HepG2 (cell line): ENCODE results near the gene VAMP5. TPM values are rescaled to one million over a fixed set of nuclear protein-coding genes. Genes with fewer than 3 reads are reported as not detected.

ENCODE experiments used
- CEBPB ChIP-seq: IDR thresholded peaks from 2 replicates; pipeline ENCODE4 v1.6.1; 2011; ENCODE audit warnings: low read depth, low read length, improper control_type of control experiment, borderline replicate concordance
- DNMT3B ChIP-seq: conservative IDR thresholded peaks from 2 replicates; pipeline ENCODE4 v1.6.1; 2016; ENCODE audit warnings: missing biosample characterization, control low read depth
- FOXJ3 ChIP-seq: sonication (generic); formaldehyde crosslinking; IDR thresholded peaks from 2 replicates; pipeline ENCODE4 v1.4.0; 2020; ENCODE audit warnings: missing genetic modification reagents, mild to moderate bottlenecking, borderline replicate concordance
- NFIC ChIP-seq: IDR thresholded peaks from 2 replicates; pipeline ENCODE4 v1.6.1; 2012; ENCODE audit warnings: mild to moderate bottlenecking, low read length, inconsistent platforms
- NR2C2 ChIP-seq: sonication (generic); formaldehyde crosslinking; IDR thresholded peaks from 2 replicates; pipeline ENCODE4 v1.4.0; 2020; ENCODE audit warnings: missing genetic modification reagents, mild to moderate bottlenecking, moderate library complexity, borderline replicate concordance
- NR2F6 ChIP-seq, 2 experiments: IDR thresholded peaks; 2 replicates each; pipeline ENCODE4 v1.6.1; 2016; ENCODE audit warnings: antibody characterized with exemption in 1 of 2, mild to moderate bottlenecking in 1 of 2
- POLR2G ChIP-seq: fragments of 200-400 bp; formaldehyde crosslinking; IDR thresholded peaks from 2 replicates; pipeline ENCODE4 v1.6.1; 2018; ENCODE audit warnings: mild to moderate bottlenecking, low read depth, low read length, moderate library complexity
- RAD21 ChIP-seq: fragments of 450-650 bp; formaldehyde crosslinking; IDR thresholded peaks from 2 replicates; pipeline ENCODE4 v1.5.0; 2020; ENCODE audit warnings: mild to moderate bottlenecking
- RBFOX2 ChIP-seq: fragments of 200-400 bp; formaldehyde crosslinking; IDR thresholded peaks from 2 replicates; pipeline ENCODE4 v1.6.1; 2017; ENCODE audit warnings: low read depth, mild to moderate bottlenecking, low read length
- SAFB2 ChIP-seq: sonication (generic); formaldehyde crosslinking; IDR thresholded peaks from 2 replicates; pipeline ENCODE4 v1.5.1; 2020; ENCODE audit warnings: missing genetic modification reagents, low read depth, mild to moderate bottlenecking, borderline replicate concordance
- SSRP1 ChIP-seq: IDR thresholded peaks from 2 replicates; pipeline ENCODE4 v1.6.1; 2016; ENCODE audit warnings: control low read depth
- ZBTB34 ChIP-seq: sonication (generic); formaldehyde crosslinking; IDR thresholded peaks from 2 replicates; pipeline ENCODE4 v1.8.0; 2022; ENCODE audit warnings: mild to moderate bottlenecking, missing genetic modification reagents
- ZNF451 ChIP-seq: sonication (generic); formaldehyde crosslinking; IDR thresholded peaks from 2 replicates; pipeline ENCODE4 v1.5.0; 2020; ENCODE audit warnings: mild to moderate bottlenecking, missing genetic modification reagents
- polyA plus RNA-seq, 8 experiments: library from polyadenylated mRNA; depleted of rRNA in 3 of 8; stranded (reverse) in 7 of 8; unstranded in 1 of 8; fragments of >200 nt; fragmentation: Illumina TruSeq in 4 of 8; extraction: Trizol in 4 of 8; gene quantifications; 2 replicates each; pipeline versions ENCODE4 v1.2.1 to v1.2.3, GENCODE V29; 2011 to 2016; ENCODE audit warnings: low read depth in 4 of 8, missing spikeins in 1 of 8, mixed read lengths in 1 of 8; ENCODE audit not compliant: insufficient read depth in 1 of 8
- total RNA-seq, 5 experiments: library from RNA; depleted of rRNA; stranded (reverse); fragments of >200 nt; fragmentation: Illumina TruSeq; extraction: Trizol; gene quantifications; 2 replicates each; pipeline ENCODE4 v1.2.3, GENCODE V29; 2016; ENCODE audit warnings: low read depth in 1 of 5
- TF ChIP-seq, protein P1 (sequence below): sonication (generic); formaldehyde crosslinking; conservative IDR thresholded peaks from 2 replicates; pipeline ENCODE4 v1.4.0; 2020; ENCODE audit warnings: mild to moderate bottlenecking, missing genetic modification reagents, moderate library complexity

The VAMP5 gene
- total and polyA plus RNA-seq, 2 of the 13 experiments (the other 11 are each of a cell fraction or from before 2014, with no cell fraction given), result 7.2 to 56.7 TPM

- no peak for TF ChIP-seq FOXJ3
- 0 out of 2 replicates have a peak, but pooled peaks have one; percentile 1 for TF ChIP-seq DNMT3B (CRISPR knock-in tag)
- TF ChIP-seq POLR2G, result peak; percentile 50; the same call in 1 of the 2 replicates
- TF ChIP-seq RAD21 (CRISPR knock-in tag), result no peak
- no peak for TF ChIP-seq NFIC
- TF ChIP-seq CEBPB, result peak; percentile 56; the same call in 1 of the 2 replicates
- TF ChIP-seq, protein P1, sequence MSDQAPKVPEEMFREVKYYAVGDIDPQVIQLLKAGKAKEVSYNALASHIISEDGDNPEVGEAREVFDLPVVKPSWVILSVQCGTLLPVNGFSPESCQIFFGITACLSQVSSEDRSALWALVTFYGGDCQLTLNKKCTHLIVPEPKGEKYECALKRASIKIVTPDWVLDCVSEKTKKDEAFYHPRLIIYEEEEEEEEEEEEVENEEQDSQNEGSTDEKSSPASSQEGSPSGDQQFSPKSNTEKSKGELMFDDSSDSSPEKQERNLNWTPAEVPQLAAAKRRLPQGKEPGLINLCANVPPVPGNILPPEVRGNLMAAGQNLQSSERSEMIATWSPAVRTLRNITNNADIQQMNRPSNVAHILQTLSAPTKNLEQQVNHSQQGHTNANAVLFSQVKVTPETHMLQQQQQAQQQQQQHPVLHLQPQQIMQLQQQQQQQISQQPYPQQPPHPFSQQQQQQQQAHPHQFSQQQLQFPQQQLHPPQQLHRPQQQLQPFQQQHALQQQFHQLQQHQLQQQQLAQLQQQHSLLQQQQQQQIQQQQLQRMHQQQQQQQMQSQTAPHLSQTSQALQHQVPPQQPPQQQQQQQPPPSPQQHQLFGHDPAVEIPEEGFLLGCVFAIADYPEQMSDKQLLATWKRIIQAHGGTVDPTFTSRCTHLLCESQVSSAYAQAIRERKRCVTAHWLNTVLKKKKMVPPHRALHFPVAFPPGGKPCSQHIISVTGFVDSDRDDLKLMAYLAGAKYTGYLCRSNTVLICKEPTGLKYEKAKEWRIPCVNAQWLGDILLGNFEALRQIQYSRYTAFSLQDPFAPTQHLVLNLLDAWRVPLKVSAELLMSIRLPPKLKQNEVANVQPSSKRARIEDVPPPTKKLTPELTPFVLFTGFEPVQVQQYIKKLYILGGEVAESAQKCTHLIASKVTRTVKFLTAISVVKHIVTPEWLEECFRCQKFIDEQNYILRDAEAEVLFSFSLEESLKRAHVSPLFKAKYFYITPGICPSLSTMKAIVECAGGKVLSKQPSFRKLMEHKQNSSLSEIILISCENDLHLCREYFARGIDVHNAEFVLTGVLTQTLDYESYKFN, result 0 out of 2 replicates have a peak, but pooled peaks have one; percentile 5
- TF ChIP-seq NR2F6 (IDR thresholded peaks at IDR 0.05), result no peak
- TF ChIP-seq NR2F6 (CRISPR knock-in tag; IDR thresholded peaks at IDR 0.05), result 0 out of 2 replicates have a peak, but pooled peaks have one; percentile 19
- peak; percentile 47; the same call in 1 of the 2 replicates for TF ChIP-seq RBFOX2
- no peak for TF ChIP-seq ZBTB34 (CRISPR knock-in tag)
- peak; percentile 51; the same call in 1 of the 2 replicates for TF ChIP-seq SAFB2 (CRISPR knock-in tag)
- TF ChIP-seq NR2C2 (CRISPR knock-in tag), result peak; percentile 24; the same call in 1 of the 2 replicates
- TF ChIP-seq ZNF451, result no peak
- peak; percentile 75; the same call in 1 of the 2 replicates for TF ChIP-seq SSRP1
- TF ChIP-seq, all 625 proteins: peak for 20
Observed at GRCh38 chr2:85604568-85605339, 20.5 kb downstream of the VAMP5 start (continued).
